ENCODE data around the gene CAPN2.
"Not testable (repeated sequence)": the region's sequence is repeated elsewhere in the genome, so short reads cannot be mapped to it uniquely, and the experiment has no call there.

Gene CAPN2

GRCh38 chr1:223739366-223740037 lies 27.2 kb downstream of the CAPN2 start:
- DNase-seq (ENCODE audit: low read depth), result no peak

- DNase-seq (ENCODE audit: low read depth), result not testable (repeated sequence)
Measured at GRCh38 chr1:223740038-223740736, 27.8 kb downstream of the CAPN2 start.

GRCh38 chr1:223741861-223742260 lies 29.5 kb downstream of the CAPN2 start:
- peak; percentile 65 for DNase-seq (ENCODE audit: low read depth)

GRCh38 chr1:223742856-223743517 lies 30.6 kb downstream of the CAPN2 start:
- no peak for DNase-seq (ENCODE audit: low read depth)

- DNase-seq (ENCODE audit: low read depth), result no peak
Measured at GRCh38 chr1:223745731-223746130, 33.4 kb downstream of the CAPN2 start.

GRCh38 chr1:223747838-223748335 lies 35.5 kb downstream of the CAPN2 start:
- no peak for DNase-seq (ENCODE audit: low read depth)

GRCh38 chr1:223748405-223748772 lies 36.0 kb downstream of the CAPN2 start:
- no peak for DNase-seq (ENCODE audit: low read depth)

GRCh38 chr1:223748773-223749733 lies 36.7 kb downstream of the CAPN2 start:
- no peak for DNase-seq (ENCODE audit: low read depth)

GRCh38 chr1:223750730-223751570 lies 38.6 kb downstream of the CAPN2 start:
- no peak for DNase-seq (ENCODE audit: low read depth)

- DNase-seq (ENCODE audit: low read depth), result no peak
Measured at GRCh38 chr1:223751696-223752095, 39.4 kb downstream of the CAPN2 start.

GRCh38 chr1:223752721-223753515 lies 40.6 kb downstream of the CAPN2 start:
- DNase-seq (ENCODE audit: low read depth), result no peak

- no peak for DNase-seq (ENCODE audit: low read depth)
Measured at GRCh38 chr1:223754681-223755431, 42.5 kb downstream of the CAPN2 start.

GRCh38 chr1:223755432-223755792 lies 43.1 kb downstream of the CAPN2 start:
- DNase-seq (ENCODE audit: low read depth), result no peak

GRCh38 chr1:223755992-223756775 lies 43.8 kb downstream of the CAPN2 start:
- no peak for DNase-seq (ENCODE audit: low read depth)

- DNase-seq (ENCODE audit: low read depth), result no peak
Measured at GRCh38 chr1:223756806-223757700, 44.7 kb downstream of the CAPN2 start.

- DNase-seq (ENCODE audit: low read depth), result no peak
Measured at GRCh38 chr1:223758734-223759133, 46.4 kb downstream of the CAPN2 start.

GRCh38 chr1:223759273-223759672 lies 46.9 kb downstream of the CAPN2 start:
- DNase-seq (ENCODE audit: low read depth), result no peak

- DNase-seq (ENCODE audit: low read depth), result no peak
Measured at GRCh38 chr1:223760833-223761232, 48.5 kb downstream of the CAPN2 start.

All from non-pigmented ciliary epithelial cell (primary cell).